Endothelial cell of umbilical vein (primary cell): Measurements from ENCODE around the gene CDC42EP5.

Experiments used
- CTCF ChIP-seq, 2 donors: IDR thresholded peaks; 1 replicate in 1 of 2; 2 replicates in 1 of 2; pipeline ENCODE4 v1.5.1; 2011; ENCODE audit warnings: low read length in 2 of 2, mild to moderate bottlenecking in 2 of 2, moderate library complexity in 2 of 2, control low read depth in 1 of 2, inconsistent platforms in 1 of 2, low read depth in 1 of 2; ENCODE audit not compliant: insufficient read depth in 1 of 2; ENCODE audit errors: extremely low read depth in 1 of 2
- FOS ChIP-seq: IDR thresholded peaks from 2 replicates; pipeline ENCODE4 v1.6.1; 2011; ENCODE audit warnings: mild to moderate bottlenecking, low read length, moderate library complexity, borderline replicate concordance; ENCODE audit not compliant: insufficient read depth
- GATA2 ChIP-seq: IDR thresholded peaks from 2 replicates; pipeline ENCODE4 v1.7.0; 2011; ENCODE audit warnings: low read depth, mild to moderate bottlenecking, moderate library complexity, mixed read lengths, low read length; ENCODE audit not compliant: insufficient read length, insufficient read depth
- MYC ChIP-seq: IDR thresholded peaks from one replicate; pipeline ENCODE4 v1.6.1; 2011; ENCODE audit warnings: mild to moderate bottlenecking, low read depth, low read length
- POLR2A ChIP-seq: IDR thresholded peaks from 2 replicates; pipeline ENCODE4 v1.6.1; 2012; ENCODE audit warnings: low read depth, mild to moderate bottlenecking, control low read depth, low read length
- TF ChIP-seq, protein P1 (sequence below): IDR thresholded peaks from 2 replicates; pipeline ENCODE4 v1.6.1; 2011; ENCODE audit not compliant: insufficient read depth, insufficient read length

- TF ChIP-seq, protein P1, sequence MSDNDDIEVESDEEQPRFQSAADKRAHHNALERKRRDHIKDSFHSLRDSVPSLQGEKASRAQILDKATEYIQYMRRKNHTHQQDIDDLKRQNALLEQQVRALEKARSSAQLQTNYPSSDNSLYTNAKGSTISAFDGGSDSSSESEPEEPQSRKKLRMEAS: no peak
- no peak for TF ChIP-seq POLR2A
- no peak for TF ChIP-seq GATA2
- no peak for TF ChIP-seq MYC
- TF ChIP-seq CTCF (IDR thresholded peaks at IDR 0.05; ENCODE audit: extremely low read depth in 1 of 2, insufficient read depth in 1 of 2, low read depth in 1 of 2, low read length in 2 of 2): no peak
- no peak for TF ChIP-seq FOS
Observed at GRCh38 chr19:54480051-54480450, 7.0 kb upstream of the CDC42EP5 start.
